Activated T-cell treated with anti-CD3 and anti-CD28 coated beads, Interleukin-2, amount 50 U/mL, for 72 hours (primary cell): ENCODE measurements around the gene IMP3. TPM values are rescaled to one million over a fixed set of nuclear protein-coding genes. Genes with fewer than 3 reads are reported as not detected.
A peak's percentile ranks its signal among the peaks of the same experiment; 100 is the strongest.
"Not testable (repeated sequence)": the region's sequence is repeated elsewhere in the genome, so short reads cannot be mapped to it uniquely, and the experiment has no call there.

Source experiments
- ATAC-seq, 2 donors: fragments of 150-1000 bp; cut with Tn5 transposase; replicated peaks in 1 of 2; 2 replicates each; pipeline ENCODE4 v1.10.0; 2021; ENCODE audit warnings: moderate library complexity in 2 of 2, mild to moderate bottlenecking in 1 of 2
- DNase-seq, 2 donors: peaks; one replicate each; pipeline ENCODE4 v3.0.0; 2021 to 2022; ENCODE audit warnings: mixed read lengths in 1 of 2
- H3K27ac Mint-ChIP-seq: one replicate; pipeline ENCODE4 v1.8.0; 2022; ENCODE audit warnings: mild to moderate bottlenecking, moderate library complexity, mixed read lengths
- H3K27me3 Mint-ChIP-seq: one replicate; pipeline ENCODE4 v1.8.0; 2022; ENCODE audit warnings: low read depth, mixed read lengths
- H3K36me3 Mint-ChIP-seq, 2 donors: one replicate each; pipeline ENCODE4 v1.8.0; 2022; ENCODE audit warnings: mixed read lengths in 2 of 2, mild to moderate bottlenecking in 1 of 2; ENCODE audit not compliant: insufficient read depth in 2 of 2
- H3K4me1 Mint-ChIP-seq: one replicate; pipeline ENCODE4 v1.8.0; 2022; ENCODE audit warnings: low read depth, mixed read lengths
- H3K4me3 Mint-ChIP-seq, 2 donors: one replicate each; pipeline ENCODE4 v1.8.0; 2022; ENCODE audit warnings: mild to moderate bottlenecking in 2 of 2, mixed read lengths in 2 of 2, moderate library complexity in 2 of 2
- H3K9me3 Mint-ChIP-seq, 2 donors: one replicate each; pipeline ENCODE4 v1.8.0; 2022; ENCODE audit warnings: mixed read lengths in 2 of 2
- total RNA-seq, 2 donors: library from RNA; stranded (reverse); gene quantifications; one replicate each; pipeline ENCODE4 v1.2.3, GENCODE V29; 2022

IMP3 gene
- total RNA-seq, 2 donors from 2014 or later: 57.5 to 61.0 TPM

DNA sequence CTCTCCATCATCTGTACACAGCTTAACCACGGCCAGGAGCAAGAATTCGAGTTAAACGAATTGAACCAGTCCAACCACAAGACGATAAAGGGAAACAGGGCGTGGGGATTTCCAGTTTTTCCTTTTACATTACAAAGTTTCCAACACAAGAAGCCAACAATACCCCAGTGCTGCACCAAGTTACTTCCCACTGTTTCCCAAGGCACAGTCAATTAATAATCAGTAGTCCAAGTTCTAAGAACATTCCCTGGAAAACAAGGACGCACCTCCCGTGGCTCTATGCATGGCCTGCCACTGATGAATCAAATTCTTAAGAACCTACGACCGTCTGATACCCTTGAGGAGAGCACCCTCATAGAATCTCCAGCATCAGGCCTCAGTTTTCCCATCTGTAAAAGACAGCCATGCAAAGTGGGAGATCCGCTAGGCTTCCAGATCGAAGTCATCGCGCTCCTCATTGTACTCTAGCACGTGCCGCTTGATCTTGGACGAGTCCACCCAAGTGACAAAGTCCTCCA, 774 bp downstream of the IMP3 start:
- H3K36me3 Mint-ChIP-seq: peaks cover 3 to 11% of the 10 kb centered on the region in 2 donors
- H3K27ac Mint-ChIP-seq: peak overlapping the region; percentile 96
- DNase-seq: no peak
- no peak for ATAC-seq
- no peaks in the 10 kb centered on the region for H3K27me3 Mint-ChIP-seq
- peak overlapping the region; percentile 96 for H3K4me3 Mint-ChIP-seq
- H3K4me1 Mint-ChIP-seq: peaks cover 35% of the 10 kb centered on the region
- no peaks in the 10 kb centered on the region for H3K9me3 Mint-ChIP-seq

DNA sequence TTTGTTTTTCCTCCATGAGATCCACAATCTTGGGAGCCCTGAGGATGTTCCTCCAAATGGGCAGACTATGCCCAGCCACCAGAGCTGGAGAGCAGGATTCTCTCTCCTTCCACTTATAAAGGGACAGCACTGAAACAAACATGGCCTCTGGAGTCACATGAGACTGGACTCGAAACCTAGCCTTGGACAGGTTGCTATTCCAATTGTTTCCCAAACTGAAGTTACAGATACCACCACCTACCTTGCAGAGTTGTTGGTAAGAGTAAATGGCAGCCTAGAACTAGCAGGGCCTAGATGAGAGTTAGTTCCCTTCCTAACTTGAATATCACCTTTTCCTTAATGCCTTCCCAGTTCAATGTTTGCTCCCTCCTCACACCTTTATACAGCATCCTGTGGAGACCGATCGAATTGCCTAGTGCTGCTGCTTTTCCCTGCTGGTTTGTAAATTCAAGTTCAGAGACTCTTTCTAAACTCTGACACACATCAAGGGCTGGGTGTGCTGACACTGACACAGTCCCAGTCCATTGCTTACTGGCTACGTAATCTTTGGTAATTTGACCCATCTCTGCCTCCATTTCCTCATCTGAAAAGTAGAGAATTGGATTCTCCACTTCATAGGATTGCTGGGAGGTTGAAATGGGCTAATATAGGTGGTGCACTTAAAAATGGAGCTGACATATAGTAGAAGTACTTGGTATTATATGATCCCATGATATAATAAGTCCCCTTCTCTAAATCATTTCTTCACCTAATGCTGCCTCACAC, 2.6 kb downstream of the IMP3 start:
- H3K27me3 Mint-ChIP-seq: no peaks in the 10 kb centered on the region

DNA sequence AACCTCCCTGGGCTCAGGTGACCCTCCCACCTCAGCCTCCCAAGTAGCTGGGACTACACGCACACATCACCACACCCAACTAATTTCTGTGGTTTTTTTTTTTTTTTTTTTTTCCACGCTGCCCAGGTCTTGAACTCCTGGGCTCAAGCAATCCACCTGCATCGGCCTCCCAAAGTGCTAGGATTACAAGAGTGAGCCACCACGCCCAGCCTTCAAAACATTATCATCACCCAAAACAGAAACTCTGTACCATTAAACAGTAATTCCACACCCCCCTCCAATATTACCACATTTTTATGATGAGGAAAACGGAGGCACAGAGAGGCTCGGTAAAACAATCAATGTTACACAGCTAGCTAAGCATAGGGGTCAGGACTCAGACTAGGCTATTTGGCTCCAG, 4.0 kb downstream of the IMP3 start:
- H3K4me1 Mint-ChIP-seq: peaks cover 33% of the 10 kb centered on the region
- no peak for ATAC-seq
- DNase-seq: no peak
- peaks cover 3 to 11% of the 10 kb centered on the region in 2 donors for H3K36me3 Mint-ChIP-seq
- H3K27ac Mint-ChIP-seq: peak overlapping the region; percentile 57
- no peaks in the 10 kb centered on the region for H3K27me3 Mint-ChIP-seq
- H3K4me3 Mint-ChIP-seq: no peak overlapping the region
- H3K9me3 Mint-ChIP-seq: no peaks in the 10 kb centered on the region

More for the DNA sequence above, 2.6 kb downstream of the IMP3 start:
- Mint-ChIP-seq H3K4me1 (peaks cover 35% of the 10 kb centered on the region), H3K9me3 (no peaks in the 10 kb centered on the region), H3K4me3 (peak overlapping the region; percentile 96), H3K27ac (no peak overlapping the region), H3K36me3 (peaks cover 3 to 11% of the 10 kb centered on the region in 2 donors)
- DNase-seq: no peak
- ATAC-seq: no peak

DNA sequence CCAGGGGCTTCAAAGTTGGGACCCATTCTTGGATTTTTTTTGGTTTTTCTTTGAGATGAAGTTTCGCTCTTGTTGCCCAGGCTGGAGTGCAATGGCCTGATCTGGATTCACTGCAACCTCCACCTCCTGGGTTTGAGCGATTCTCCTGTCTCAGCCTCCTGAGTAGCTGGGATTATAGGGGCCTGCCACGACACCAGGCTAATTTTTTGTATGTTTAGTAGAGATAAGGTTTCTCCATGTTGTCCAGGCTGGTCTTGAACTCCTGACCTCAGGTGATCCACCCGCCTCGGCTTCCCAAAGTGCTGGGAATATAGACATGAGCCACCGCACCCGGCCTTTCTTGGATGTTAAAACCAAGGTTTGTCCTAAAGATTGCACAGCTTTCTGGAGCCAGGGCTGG, 6.1 kb downstream of the IMP3 start:
- H3K9me3 Mint-ChIP-seq, DNase-seq, H3K4me3 Mint-ChIP-seq, H3K36me3 Mint-ChIP-seq, ATAC-seq, H3K27ac Mint-ChIP-seq, H3K27me3 Mint-ChIP-seq: not testable (repeated sequence)
- H3K4me1 Mint-ChIP-seq: peaks cover 29% of the 10 kb centered on the region

DNA sequence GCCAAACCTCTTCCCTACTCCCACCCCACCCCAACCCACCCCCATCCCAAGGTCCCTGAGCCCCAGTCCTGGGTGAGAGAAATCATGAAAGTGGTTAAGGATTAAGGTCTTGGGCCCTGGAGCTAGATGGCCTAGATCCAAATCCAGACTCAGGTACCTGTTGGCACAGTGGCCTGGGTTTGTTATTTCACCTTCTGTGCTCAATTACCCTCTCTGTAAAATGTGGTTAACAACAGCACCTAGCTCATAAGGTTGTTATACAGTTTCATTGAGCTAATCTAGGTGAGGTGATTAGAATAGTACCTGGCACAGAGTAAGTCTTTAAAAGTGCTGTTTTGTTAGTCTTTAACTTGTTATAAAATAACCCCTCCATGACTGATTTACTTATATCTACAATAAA, 8.1 kb downstream of the IMP3 start:
- Mint-ChIP-seq H3K27ac (no peak overlapping the region), H3K4me3 (no peak overlapping the region), H3K9me3 (no peaks in the 10 kb centered on the region), H3K4me1 (peaks cover 16% of the 10 kb centered on the region), H3K36me3 (no peaks in the 10 kb centered on the region), H3K27me3 (no peaks in the 10 kb centered on the region)
- ATAC-seq (no peak), DNase-seq (no peak)

DNA sequence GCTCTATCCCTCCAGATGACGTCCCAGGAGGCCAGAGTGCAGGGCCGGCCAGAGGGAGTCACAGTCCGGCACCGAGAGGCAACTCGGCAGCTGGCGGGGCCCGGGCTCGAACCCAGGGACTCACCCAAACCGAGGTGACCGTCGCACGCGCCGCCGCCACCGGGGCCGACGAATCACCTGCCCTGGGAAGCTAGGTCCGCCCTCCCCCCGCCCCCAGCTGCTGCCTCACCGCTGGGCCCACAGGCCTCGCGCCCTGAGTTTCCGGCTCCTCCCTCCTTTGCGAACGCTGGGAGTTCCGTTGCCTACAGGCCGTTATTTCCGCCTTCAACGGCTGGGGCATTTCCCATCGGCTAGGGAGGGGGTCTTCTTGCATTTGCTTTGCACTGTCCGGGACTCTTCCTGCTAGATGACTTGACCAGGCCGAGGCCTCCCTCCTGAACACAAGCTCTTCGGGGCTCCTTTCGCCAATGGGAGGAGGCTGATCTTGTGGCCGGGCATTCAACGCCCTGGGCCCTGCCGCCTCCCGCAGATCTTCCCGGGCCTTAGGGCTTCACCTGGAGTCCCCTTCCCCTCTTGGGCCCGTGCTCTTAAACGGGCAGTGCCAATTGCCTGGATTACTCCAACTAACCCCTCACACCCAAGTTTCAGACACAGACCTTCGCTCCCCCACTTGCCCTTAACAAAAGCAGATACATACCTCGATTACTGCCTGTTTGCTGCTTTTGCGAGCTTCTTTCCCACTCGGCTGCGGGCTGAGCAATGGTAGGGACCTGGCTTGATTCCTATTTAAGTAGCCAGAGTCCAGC, 14.3 kb downstream of the IMP3 start, which contains the start of gene SNUPN:
Gene SNUPN, minus strand, starts transcription at position 184 of the 806 bp plus-strand sequence. CDS start 4,674 bp downstream, outside the sequence.
- Mint-ChIP-seq H3K27ac (peak within 1 kb of the TSS; percentile 95), H3K27me3 (no peaks in the 10 kb centered on the region), H3K9me3 (no peaks in the 10 kb centered on the region), H3K4me3 (peak within 1 kb of the TSS; percentile 94 to 98), H3K36me3 (peaks cover 2 to 4% of the 10 kb centered on the region in 2 donors), H3K4me1 (peaks cover 51% of the 10 kb centered on the region)
- ATAC-seq (peak; percentile 92), DNase-seq (peak; percentile 93 to 94)

DNA sequence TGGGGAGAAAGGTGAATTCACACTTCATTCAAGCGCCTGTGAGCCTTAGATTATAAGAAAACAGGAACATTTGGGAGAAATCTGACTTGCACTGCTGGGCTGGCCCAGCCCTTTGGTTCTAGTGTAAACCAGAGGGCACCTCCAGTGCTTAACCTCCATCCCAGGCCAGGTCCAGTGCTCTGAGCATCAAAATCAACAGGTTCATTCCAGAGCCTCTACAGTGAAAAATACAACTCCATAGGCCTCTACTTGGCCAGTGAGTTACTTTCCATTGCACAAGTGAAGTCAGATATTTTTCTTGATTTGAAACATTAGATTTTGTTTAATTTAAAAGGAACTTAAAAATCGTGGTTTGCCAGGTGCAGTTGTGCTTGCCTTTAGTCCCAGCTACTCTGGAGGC, 17.5 kb downstream of the IMP3 start:
- peak overlapping the region; percentile 81 for H3K27ac Mint-ChIP-seq
- peak overlapping the region in 1 of 2 donors; percentile 31 for H3K4me3 Mint-ChIP-seq
- peaks cover 3 to 4% of the 10 kb centered on the region in 2 donors for H3K36me3 Mint-ChIP-seq
- H3K27me3 Mint-ChIP-seq: no peaks in the 10 kb centered on the region
- H3K9me3 Mint-ChIP-seq: no peaks in the 10 kb centered on the region
- ATAC-seq: no peak
- no peak for DNase-seq
- H3K4me1 Mint-ChIP-seq: peaks cover 55% of the 10 kb centered on the region

DNA sequence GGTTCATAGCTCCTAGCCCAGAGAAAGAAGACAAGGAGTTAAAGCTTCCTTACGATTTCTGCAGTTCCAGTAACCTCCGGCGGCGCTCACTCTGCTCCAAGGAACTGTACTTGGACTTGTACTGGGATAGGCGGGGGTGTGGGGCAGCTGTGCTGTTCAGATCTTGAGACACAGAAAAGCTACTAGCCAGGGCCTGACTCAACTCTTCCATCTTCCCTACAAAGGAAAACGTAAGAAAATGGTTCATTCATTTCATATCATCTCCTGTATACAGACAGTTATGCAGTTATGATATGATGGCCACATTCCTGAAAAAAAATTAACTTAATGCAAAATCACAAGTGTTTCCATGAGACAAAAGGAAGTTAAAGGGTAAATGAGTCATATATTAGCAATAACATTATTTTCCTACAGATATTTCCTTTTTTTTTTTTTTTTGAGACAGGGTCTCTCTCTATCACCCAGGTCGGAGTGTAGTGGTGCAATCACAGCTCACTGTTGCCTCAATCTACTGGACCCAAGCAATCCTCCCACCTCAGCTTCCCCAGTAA, 19.1 kb downstream of the IMP3 start:
- Mint-ChIP-seq H3K36me3 (peaks cover 1 to 8% of the 10 kb centered on the region in 2 donors), H3K27ac (peak overlapping the region; percentile 93), H3K4me3 (peak overlapping the region; percentile 23 to 25), H3K27me3 (no peaks in the 10 kb centered on the region), H3K9me3 (no peaks in the 10 kb centered on the region), H3K4me1 (peaks cover 44% of the 10 kb centered on the region)
- ATAC-seq (no peak), DNase-seq (no peak)

DNA sequence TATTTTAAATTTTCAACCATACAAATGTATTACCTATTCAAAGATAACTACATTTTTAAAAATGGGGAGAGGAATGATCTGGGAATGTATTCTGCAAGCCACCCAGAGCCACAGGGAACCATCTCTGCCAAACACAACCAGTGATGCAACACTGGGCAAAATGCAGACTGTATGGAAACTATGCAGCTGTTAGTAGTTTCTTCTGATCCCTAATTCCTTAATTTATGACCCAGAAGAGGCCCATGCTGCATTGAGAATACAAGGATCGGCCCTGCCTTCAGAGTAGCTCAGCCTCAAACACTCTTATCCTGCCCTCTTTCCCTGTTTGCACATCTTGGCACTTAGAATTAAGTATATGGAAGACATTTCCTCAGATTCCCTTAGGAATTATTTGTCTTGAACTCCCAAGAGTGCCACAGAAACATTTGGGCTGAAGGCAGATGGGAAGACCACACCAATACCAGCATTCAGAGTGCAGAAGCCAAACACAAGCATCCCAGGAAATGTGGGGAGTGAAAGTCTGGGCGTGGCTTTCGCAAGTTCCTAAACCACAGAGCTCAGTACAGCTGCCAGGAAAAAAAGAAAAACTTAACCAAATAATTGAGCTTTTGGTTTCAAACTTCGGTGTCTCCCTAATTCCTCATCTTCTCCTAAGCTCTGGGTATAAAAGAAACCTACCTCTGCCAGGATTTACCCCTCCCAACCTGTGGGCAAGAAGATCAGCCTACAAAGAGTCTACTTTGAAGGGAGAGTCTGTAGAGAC, 19.8 kb downstream of the IMP3 start:
- H3K36me3 Mint-ChIP-seq: peaks cover 3 to 11% of the 10 kb centered on the region in 2 donors
- H3K27me3 Mint-ChIP-seq: no peaks in the 10 kb centered on the region
- DNase-seq (no peak), ATAC-seq (no peak)
- no peak overlapping the region for H3K4me3 Mint-ChIP-seq
- no peaks in the 10 kb centered on the region for H3K9me3 Mint-ChIP-seq
- peaks cover 43% of the 10 kb centered on the region for H3K4me1 Mint-ChIP-seq
- H3K27ac Mint-ChIP-seq: peak overlapping the region; percentile 93

DNA sequence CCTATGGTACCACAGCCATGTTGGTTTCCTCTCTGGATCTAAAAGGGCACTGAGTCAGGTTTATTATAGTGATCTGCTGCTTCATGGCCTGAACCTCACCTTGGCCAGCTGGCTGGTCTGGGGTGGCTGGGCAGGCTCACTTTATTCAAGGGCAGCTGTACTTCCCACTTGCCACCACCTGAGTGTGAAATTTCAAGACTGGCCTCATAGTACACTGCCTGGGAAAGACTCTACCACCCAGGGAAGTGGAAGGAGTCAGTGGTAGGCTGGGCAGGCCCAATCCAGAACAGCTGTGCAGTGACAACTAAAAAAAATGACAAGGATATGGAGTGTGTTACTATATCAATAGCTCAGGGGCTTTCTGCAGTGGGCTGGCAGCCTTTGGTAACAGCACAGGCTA, 23.3 kb downstream of the IMP3 start:
- Mint-ChIP-seq H3K27me3 (no peaks in the 10 kb centered on the region), H3K9me3 (no peaks in the 10 kb centered on the region), H3K4me3 (no peak overlapping the region), H3K36me3 (peaks cover 6 to 24% of the 10 kb centered on the region in 2 donors), H3K4me1 (peaks cover 17% of the 10 kb centered on the region), H3K27ac (no peak overlapping the region)
- ATAC-seq (no peak), DNase-seq (no peak)

DNA sequence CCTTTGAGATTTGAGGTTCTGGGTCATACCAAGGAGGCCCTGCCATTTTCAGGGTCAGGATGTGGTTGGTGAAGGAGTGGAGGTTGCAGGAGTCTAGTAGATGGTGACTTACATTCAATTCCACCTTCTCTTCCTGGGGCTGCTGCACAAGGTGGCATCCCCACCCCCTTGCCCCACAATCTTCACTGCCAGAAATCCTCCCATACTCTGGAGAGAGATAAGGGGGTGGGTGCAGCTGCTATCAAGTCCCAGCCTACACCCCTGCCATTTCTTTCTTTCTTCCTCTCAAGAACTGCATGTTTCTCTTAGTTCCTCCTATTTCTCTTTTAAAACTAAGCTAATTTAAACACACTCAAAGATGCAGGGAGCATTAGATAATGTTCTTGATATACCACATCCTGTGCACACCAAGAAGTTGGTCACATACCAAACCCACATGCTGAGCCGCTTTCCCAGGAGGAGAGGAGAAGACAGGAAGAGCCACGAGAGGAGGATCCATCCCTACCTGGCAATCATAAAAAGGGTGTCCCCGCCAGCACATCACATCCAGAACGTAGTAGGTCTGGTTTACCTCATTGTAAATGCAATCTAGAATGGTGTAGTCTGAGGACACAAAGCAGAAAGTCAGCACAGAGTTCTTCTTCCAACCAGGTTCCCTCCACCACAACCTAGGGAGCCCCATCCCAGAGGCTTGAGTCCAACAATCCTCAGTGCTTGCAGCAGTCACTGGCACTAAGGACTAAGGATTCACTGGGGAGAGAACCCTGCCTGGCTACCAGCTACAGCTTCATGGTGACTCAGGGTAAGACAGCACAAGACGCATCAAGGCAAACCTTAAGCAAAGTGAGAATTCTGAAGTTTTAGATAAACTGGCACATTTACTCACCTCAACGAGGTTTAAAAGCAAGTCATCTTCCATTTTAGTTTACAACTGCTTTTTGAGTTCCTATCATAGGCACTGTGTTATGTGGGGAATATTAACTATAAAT, 33.0 kb downstream of the IMP3 start:
- peak; percentile 67 to 78 for ATAC-seq
- peaks cover 4 to 38% of the 10 kb centered on the region in 2 donors for H3K36me3 Mint-ChIP-seq
- peaks cover 33% of the 10 kb centered on the region for H3K4me1 Mint-ChIP-seq
- peak overlapping the region; percentile 60 to 68 for H3K4me3 Mint-ChIP-seq
- H3K27me3 Mint-ChIP-seq: no peaks in the 10 kb centered on the region
- no peaks in the 10 kb centered on the region for H3K9me3 Mint-ChIP-seq
- peak in 1 of 2 donors; percentile 22 for DNase-seq
- peak overlapping the region; percentile 96 for H3K27ac Mint-ChIP-seq
